ENCODE results near the gene PDZRN3.

The PDZRN3 gene

GRCh38 chr3:73552700-73553099, 72.0 kb downstream of the PDZRN3 start:
- no peak for FAIRE-seq

DNA sequence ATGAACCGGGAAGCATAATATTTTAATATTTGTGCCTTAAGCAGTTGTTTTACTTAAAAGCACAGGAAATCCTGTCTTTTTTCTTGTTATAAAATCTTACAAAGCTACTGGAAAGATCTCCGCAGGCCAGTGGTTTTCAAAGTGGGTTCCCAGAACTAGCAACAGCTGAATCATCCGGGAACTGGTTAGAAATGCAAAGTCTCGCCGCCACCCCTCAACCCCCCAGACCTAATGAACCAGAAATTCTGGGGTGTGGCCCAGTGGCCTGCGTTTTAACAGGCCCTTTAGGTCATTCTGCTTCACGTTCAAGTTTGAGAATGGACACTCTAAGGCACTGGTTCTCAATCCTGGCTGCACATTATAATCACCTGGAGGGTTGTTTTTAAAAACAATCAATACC, 74.7 kb downstream of the PDZRN3 start:
- no peak for FAIRE-seq

DNA sequence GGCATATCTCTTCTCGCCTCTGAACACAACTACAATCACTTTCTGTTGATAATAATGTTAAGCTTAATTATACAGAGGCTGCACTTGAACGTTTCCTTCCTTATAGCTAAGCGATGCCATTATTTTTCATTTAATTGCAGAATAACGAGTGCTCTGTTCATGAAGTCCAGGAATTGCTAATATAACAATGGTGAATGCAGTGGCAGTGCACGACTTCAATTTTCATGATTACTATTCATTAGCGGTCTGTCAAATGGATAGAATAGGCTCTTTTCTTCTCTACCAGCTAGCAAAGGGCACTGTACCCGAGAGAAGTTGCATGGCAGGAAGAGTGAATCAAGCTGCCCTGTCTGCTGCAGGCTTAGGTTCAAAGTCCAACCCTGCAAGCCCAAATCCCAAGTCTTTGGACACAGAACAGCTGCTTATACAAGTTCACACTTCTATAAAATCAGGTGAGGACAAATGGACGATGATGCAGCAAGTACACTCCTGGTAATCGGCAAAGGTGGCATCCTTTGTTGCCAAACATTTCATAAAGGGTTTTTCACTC, 75.6 kb downstream of the PDZRN3 start:
- no peak for FAIRE-seq

GRCh38 chr3:73548436-73548835, 76.3 kb downstream of the PDZRN3 start:
- FAIRE-seq = no peak

DNA sequence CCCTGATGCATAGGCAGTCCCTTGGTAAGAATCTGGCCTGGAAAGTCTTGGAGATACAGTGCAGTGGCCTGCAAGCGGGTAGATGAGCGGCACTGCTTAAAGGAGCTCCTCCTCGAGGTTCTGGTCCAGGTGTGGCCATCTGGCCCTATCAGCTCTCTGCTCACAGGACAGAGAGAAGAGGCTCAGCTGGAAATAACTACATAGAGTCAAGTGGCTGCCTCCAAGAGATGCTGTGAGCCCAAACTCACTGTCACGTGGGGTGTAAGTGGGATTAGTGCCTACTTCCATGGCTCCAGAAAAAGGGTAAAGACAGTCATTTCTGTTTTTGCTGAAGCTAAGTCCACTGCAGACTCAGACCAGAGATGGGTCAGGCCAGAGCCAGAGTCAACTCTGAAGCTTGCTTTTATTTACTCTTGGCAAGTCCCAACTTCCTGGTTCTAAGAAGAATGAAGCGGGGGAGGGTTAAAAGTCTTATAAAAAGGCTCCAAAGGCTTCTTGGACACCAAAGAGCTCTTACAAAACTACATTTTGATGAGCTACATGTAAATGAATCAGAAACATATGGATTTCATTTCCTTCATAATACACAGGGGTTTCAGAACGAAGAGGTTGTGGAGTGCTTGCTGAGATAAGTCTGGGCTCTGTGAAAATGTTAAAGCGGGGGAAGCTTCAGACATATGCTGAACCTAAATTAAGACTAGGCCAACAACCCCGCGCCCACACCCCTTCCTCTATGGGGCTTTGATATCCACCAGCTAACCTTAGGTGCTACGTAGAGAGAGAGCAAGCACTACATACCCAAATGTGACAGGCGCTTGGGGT, 77.1 kb downstream of the PDZRN3 start:
- no peak for FAIRE-seq

GRCh38 chr3:73546961-73547360, 77.8 kb downstream of the PDZRN3 start:
- no peak for FAIRE-seq

DNA sequence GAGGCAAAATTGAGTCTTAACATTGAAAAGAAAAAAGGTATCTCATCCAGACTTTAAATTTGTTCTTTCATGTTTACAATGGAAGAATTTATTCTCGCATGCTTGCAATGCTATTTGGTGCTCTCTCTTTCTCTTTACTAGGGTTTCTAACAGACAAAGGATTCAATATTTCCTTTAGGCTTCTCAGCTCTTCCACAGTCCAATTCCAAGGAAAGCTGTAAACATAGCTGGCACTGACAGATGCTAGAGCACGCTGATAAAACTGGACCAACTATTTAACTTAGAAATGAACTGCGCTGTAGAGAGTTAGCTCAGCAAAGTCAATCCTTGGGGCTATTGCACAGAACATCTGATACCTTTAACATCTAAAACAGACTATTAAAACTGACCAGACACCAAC, 81.3 kb downstream of the PDZRN3 start:
- FAIRE-seq = no peak

GRCh38 chr3:73542136-73542535, 82.6 kb downstream of the PDZRN3 start:
- FAIRE-seq = no peak

DNA sequence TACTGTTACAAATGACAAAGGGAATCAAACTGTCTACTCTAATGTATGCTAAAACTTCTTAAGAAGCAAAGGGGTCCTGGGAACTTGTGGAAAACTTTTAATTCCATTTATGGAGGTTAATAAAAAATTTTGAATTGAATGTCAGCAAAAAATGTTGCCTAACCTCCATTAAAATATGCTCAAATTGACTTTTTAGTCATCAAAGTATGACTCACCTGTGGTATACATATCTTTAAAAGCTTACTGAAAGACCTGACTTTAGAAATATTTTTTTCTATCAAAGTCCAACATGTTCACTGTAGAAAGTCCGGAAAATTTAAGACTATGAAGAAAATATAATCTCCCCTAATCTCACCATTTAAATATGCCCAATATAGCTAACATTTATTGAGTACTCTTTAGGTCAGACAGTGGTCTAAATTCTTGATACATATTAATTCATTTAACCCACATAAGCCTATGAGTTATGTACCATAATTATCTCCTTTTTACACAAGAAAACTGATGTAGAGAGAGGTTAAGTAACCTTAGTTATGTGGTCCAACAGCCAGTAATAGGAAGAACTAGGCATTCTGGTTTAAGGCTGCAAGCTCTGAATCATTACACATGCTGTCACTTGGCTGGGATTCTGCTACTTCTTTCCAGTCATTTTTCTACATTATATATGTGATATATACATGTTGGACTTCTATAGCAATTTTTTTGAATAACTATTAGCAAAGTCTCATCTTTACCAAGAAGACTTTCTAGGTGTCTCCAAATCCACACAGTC, 83.6 kb downstream of the PDZRN3 start:
- no peak for FAIRE-seq

DNA sequence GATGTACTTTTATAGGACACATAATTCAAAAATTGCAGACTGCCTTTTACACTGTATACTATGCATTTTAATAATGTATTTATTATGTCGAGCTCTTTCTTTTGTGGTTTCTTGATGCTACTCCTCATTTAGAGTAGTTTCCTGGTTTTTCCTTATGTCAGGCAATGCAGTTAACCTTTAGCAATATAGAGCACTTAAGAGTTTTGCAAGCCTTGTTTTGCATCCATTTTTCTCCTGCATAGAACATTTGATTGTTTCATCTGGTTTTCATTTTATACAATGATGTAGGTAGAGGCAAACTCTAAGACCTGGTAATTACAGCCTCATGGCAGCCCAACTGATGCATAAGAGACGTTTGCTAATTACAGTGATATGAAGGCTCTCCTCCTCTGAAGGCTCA, 86.3 kb downstream of the PDZRN3 start:
- no peak for FAIRE-seq

DNA sequence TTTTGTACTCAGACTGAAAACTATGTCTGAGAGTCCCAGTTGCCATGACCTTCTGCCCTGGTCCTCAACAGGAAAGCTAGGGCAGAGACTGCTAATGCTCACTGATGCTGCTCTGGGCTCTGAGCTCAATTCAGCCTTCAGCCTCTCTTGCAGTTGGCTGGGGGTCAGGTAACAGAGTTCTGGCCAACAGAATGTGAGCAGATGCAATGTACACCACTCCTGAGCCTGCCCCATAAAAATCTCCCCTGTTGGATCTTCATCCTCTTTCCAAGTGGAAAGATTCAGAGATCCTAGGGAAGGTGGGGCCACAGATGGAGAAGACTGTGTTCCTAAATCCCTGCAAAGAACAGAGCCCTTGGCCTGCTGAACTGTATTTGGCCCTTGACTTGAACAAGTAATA, 87.8 kb downstream of the PDZRN3 start:
- no peak for FAIRE-seq

GRCh38 chr3:73536336-73536895, 88.3 kb downstream of the PDZRN3 start:
- no peak for FAIRE-seq

GRCh38 chr3:73535931-73536330, 88.8 kb downstream of the PDZRN3 start:
- FAIRE-seq = no peak

GRCh38 chr3:73535137-73535536, 89.6 kb downstream of the PDZRN3 start:
- no peak for FAIRE-seq

DNA sequence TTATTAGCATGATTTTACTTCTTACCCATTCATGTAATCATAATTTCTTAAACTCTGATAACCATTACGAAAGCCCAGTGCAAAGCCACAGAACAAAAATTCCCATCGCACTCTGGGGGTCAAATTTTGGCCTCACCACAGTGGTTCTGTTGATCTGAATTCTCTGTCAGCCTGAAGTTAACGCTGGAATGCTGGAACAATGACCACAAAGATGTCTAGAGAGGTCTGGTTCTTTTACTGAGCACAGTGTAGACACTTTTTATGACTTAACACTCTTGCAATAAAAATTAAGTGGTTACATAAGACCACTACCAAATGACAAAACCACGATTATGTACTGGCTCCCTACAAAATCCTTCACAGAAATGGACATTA, 94.7 kb downstream of the PDZRN3 start:
- FAIRE-seq = no peak

GRCh38 chr3:73529308-73530021, 95.3 kb downstream of the PDZRN3 start:
- no peak for FAIRE-seq

DNA sequence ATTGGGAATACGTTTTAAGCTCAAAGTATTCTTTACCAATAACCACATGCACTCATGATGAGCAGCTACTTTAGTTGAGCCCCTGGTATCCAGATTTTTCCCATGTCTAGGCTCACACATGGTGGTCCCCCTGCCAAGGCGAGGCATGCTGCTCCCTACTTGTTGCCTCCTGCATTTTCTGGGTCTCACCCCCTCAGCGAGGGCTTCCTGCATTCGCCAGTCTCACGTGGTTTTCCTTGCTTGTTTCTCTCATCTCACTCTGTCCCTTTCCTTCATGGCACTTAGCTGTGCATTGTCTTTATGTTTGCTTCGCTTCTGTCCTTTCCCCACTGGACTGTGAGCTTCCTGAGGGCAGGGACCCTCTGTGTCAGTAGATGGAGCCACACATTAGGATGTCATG, 99.2 kb downstream of the PDZRN3 start:
- no peak for FAIRE-seq

DNA sequence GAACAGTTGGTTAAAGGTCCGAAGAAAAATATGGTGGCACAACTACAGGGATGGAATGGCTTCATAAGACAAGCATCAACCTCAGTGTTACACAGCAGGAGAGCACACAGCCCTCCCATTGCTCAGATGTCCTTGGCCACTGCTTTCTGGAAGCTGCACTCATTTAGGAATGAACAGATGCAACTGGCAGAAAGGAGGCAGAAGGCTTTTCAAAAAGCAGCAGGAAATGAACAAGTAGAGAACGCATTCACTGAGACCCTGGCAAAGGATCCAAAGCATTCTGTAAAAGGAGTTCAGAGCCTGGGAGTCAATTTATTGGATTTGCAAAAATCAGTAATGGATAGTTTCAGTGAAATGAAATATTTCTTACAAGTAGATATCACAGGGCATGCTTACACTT, 101.1 kb downstream of the PDZRN3 start:
- no peak for FAIRE-seq

GRCh38 chr3:73521734-73522336, 102.9 kb downstream of the PDZRN3 start:
- FAIRE-seq = no peak

DNA sequence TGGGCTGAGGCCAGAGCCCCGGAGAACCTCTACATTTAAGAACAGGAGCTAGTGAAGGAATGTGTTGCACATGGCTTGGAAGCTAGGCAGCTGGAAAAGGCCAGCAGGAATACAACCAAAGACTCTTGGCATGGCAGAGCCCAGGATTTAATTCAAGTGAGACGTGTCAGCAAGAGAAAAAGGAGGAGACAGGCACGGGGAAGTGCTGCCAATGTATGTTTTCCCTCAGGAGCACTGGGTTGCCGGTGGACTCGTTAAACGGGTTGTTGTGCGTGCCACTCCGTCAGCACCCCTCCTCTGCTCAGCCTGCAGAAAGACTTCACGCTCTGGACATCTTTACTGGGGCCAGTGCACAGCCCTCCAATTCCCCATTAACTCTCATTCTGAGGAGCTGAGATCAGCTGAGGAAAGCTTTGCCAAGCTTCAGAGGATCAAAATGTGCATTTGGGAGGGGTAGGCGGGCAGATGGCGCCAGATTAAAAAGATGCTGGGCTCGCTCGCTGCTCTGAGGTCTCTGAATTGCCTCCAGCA, 103.7 kb downstream of the PDZRN3 start:
- no peak for FAIRE-seq

DNA sequence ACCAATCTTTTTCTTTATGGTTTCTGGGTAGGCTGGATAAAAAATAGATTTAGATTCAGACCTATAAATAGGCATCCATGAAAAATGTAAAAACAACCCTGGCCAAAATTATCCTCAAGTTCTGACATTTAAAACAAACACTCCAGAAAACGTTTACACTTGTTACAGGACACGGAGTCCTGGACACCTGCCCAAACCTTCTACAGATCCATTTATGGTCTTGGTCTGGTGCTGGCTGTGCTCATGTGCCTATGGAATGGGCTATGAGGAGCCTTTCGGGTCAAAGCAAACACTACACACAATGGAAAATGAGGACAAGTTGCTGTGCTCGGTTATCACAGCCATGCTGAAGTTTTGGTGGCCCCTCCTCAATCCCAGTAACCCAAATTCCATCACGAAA, 108.1 kb downstream of the PDZRN3 start:
- no peak for FAIRE-seq

GRCh38 chr3:73513260-73513659, 111.5 kb downstream of the PDZRN3 start:
- no peak for FAIRE-seq
